Liver (tissue), 9 donors: Measurements from ENCODE around the gene CHN1. TPM values are rescaled to one million over a fixed set of nuclear protein-coding genes. Genes with fewer than 3 reads are reported as not detected.

ENCODE experiments used
- DNase-seq: peaks from one replicate; pipeline ENCODE4 v3.0.0-alpha.2; 2017; ENCODE audit warnings: low spot score
- H3K27ac ChIP-seq, 2 donors: one replicate each; pipeline ENCODE4 v1.7.0; 2013; ENCODE audit warnings: inconsistent platforms in 2 of 2, low read length in 2 of 2, control low read depth in 1 of 2, low read depth in 1 of 2, mild to moderate bottlenecking in 1 of 2
- H3K27me3 ChIP-seq, 4 donors: one replicate each; pipeline versions ENCODE4 v1.6.1 to v1.7.0; 2013; ENCODE audit warnings: low read length in 3 of 4, inconsistent platforms in 1 of 4, mild to moderate bottlenecking in 1 of 4, moderate library complexity in 1 of 4; ENCODE audit not compliant: control insufficient read depth in 4 of 4, insufficient read depth in 4 of 4
- H3K36me3 ChIP-seq, 4 donors: one replicate each; pipeline versions ENCODE4 v1.6.1 to v1.7.0; 2013; ENCODE audit warnings: low read length in 3 of 4, mild to moderate bottlenecking in 3 of 4, low read depth in 1 of 4, moderate library complexity in 1 of 4; ENCODE audit not compliant: control insufficient read depth in 4 of 4, insufficient read depth in 3 of 4
- H3K4me1 ChIP-seq, 4 donors: one replicate each; pipeline versions ENCODE4 v1.6.1 to v1.7.0; 2013; ENCODE audit warnings: low read length in 3 of 4, mild to moderate bottlenecking in 3 of 4, moderate library complexity in 1 of 4; ENCODE audit not compliant: control insufficient read depth in 4 of 4, insufficient read depth in 4 of 4
- H3K4me3 ChIP-seq, 3 donors: one replicate each; pipeline versions ENCODE4 v1.6.1 to v1.7.0; 2013; ENCODE audit warnings: low read length in 3 of 3, control low read depth in 1 of 3, low read depth in 1 of 3, mild to moderate bottlenecking in 1 of 3
- H3K9ac ChIP-seq, 2 donors: one replicate each; pipeline ENCODE4 v1.7.0; 2013; ENCODE audit warnings: low read length in 2 of 2, mild to moderate bottlenecking in 2 of 2, moderate library complexity in 2 of 2, control low read depth in 1 of 2, low read depth in 1 of 2
- H3K9me3 ChIP-seq, 4 donors: one replicate each; pipeline versions ENCODE4 v1.6.1 to v1.7.0; 2013; ENCODE audit warnings: low read length in 3 of 4; ENCODE audit not compliant: control insufficient read depth in 4 of 4
- EGR1 ChIP-seq, 2 donors: IDR thresholded peaks; 2 replicates each; pipeline ENCODE4 v1.6.1; 2016 to 2018; ENCODE audit warnings: antibody characterized with exemption in 2 of 2, low read depth in 2 of 2
- FOXA1 ChIP-seq: IDR thresholded peaks from 2 replicates; pipeline ENCODE4 v1.6.1; 2016; ENCODE audit warnings: antibody characterized with exemption
- FOXA2 ChIP-seq: IDR thresholded peaks from 2 replicates; pipeline ENCODE4 v1.6.1; 2016; ENCODE audit warnings: antibody characterized with exemption
- GABPA ChIP-seq, 2 donors: IDR thresholded peaks in 1 of 2; conservative IDR thresholded peaks in 1 of 2; 2 replicates each; pipeline ENCODE4 v1.6.1; 2016; ENCODE audit warnings: antibody characterized with exemption in 2 of 2, mild to moderate bottlenecking in 1 of 2, moderate library complexity in 1 of 2
- HNF4A ChIP-seq, 2 donors: conservative IDR thresholded peaks; 2 replicates each; pipeline ENCODE4 v1.6.1; 2016; ENCODE audit warnings: antibody characterized with exemption in 2 of 2, mild to moderate bottlenecking in 2 of 2
- HNF4G ChIP-seq: IDR thresholded peaks from 2 replicates; pipeline ENCODE4 v1.6.1; 2016; ENCODE audit warnings: antibody characterized with exemption
- JUND ChIP-seq, 2 donors: IDR thresholded peaks; 2 replicates each; pipeline ENCODE4 v1.6.1; 2016; ENCODE audit warnings: antibody characterized with exemption in 2 of 2
- NR2F2 ChIP-seq: IDR thresholded peaks from 2 replicates; pipeline ENCODE4 v1.6.1; 2016; ENCODE audit warnings: antibody characterized with exemption
- RAD21 ChIP-seq, 2 donors: IDR thresholded peaks; 2 replicates each; pipeline ENCODE4 v1.6.1; 2016; ENCODE audit warnings: antibody characterized with exemption in 2 of 2, mild to moderate bottlenecking in 2 of 2
- RXRA ChIP-seq, 2 donors: IDR thresholded peaks; 2 replicates each; pipeline ENCODE4 v1.6.1; 2017 to 2018; ENCODE audit warnings: antibody characterized with exemption in 2 of 2, mild to moderate bottlenecking in 1 of 2
- SP1 ChIP-seq: IDR thresholded peaks from 2 replicates; pipeline ENCODE4 v1.6.1; 2018; ENCODE audit warnings: antibody characterized with exemption, mild to moderate bottlenecking
- TAF1 ChIP-seq: conservative IDR thresholded peaks from 2 replicates; pipeline ENCODE4 v1.6.1; 2016; ENCODE audit warnings: antibody characterized with exemption, mild to moderate bottlenecking
- YY1 ChIP-seq: IDR thresholded peaks from 2 replicates; pipeline ENCODE4 v1.6.1; 2016; ENCODE audit warnings: antibody characterized with exemption, mild to moderate bottlenecking
- WGBS: extraction: QIAGEN DNeasy Blood & Tissue Kit; methylation state at CpG from one replicate; pipeline ENCODE4 v1.1.7; 2013; 5-methylcytosine and 5-hydroxymethylcytosine counted together
- polyA plus RNA-seq, 2 donors: library from polyadenylated mRNA; stranded (reverse) in 1 of 2; unstranded in 1 of 2; fragments of 200-250 nt in 1 of 2; fragments of >200 nt in 1 of 2; fragmentation: Nextera tagmentation in 1 of 2; extraction: Ambion mirVana in 1 of 2; gene quantifications; one replicate each; pipeline versions ENCODE4 v1.2.1 to v1.2.3, GENCODE V29; 2013 to 2015
- total RNA-seq, 2 donors: library from RNA; depleted of rRNA; stranded (reverse); fragments of >200 nt; gene quantifications; one replicate each; pipeline ENCODE4 v1.2.3, GENCODE V29; 2014
- TF ChIP-seq, protein P1 (sequence below): fragments of 150-350 bp; IDR thresholded peaks from 2 replicates; pipeline ENCODE4 v1.5.1; 2017; ENCODE audit warnings: improper control_type of control experiment, low read depth, low read length; ENCODE audit not compliant: missing input control
- TF ChIP-seq, protein P2 (sequence below): IDR thresholded peaks from 2 replicates; pipeline ENCODE4 v1.6.1; 2016; ENCODE audit warnings: antibody characterized with exemption, mild to moderate bottlenecking
- TF ChIP-seq, protein P3 (sequence below): IDR thresholded peaks from 2 replicates; pipeline ENCODE4 v1.6.1; 2016; ENCODE audit warnings: antibody characterized with exemption
- TF ChIP-seq, protein P4 (sequence below): IDR thresholded peaks from 2 replicates; pipeline ENCODE4 v1.6.1; 2016; ENCODE audit warnings: antibody characterized with exemption
- TF ChIP-seq, protein P5 (sequence below): IDR thresholded peaks from 2 replicates; pipeline ENCODE4 v1.6.1; 2016; ENCODE audit warnings: antibody characterized with exemption
- donor health status: healthy.
- donor health status: healthy.
- donor health status: healthy.
- donor health status: healthy.
- donor health status: healthy.

CHN1 gene
- total and polyA plus RNA-seq, 4 donors: 0.66 to 1.6 (median 1.1) TPM

DNA sequence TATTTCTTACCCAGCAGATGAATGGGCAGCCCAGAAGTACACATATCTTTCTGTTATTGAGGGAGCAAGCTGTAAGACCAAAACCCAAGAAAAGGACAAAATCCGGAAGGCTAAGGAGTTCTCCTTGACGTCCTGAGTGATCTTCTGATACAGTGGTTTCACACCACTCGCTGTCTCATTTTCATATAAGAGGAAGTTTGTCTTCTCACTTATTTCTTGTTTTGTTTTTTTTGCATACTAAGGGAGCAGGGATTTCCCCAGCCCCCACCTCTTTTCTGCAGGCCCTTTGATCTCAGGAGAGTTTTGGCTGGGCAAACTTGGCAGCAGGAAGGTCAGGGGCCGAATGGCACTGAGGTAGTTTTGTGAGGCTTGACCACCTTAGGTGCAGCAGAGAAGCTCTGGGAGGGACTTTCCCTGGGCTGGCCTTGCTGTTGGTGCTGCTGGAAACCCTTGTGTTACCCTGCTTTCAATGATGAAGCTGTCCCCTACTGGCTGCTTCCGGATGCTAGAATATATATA is 254.2 kb downstream of the CHN1 start (continued):
- TF ChIP-seq JUND (IDR thresholded peaks at IDR 0.05): no peak

DNA sequence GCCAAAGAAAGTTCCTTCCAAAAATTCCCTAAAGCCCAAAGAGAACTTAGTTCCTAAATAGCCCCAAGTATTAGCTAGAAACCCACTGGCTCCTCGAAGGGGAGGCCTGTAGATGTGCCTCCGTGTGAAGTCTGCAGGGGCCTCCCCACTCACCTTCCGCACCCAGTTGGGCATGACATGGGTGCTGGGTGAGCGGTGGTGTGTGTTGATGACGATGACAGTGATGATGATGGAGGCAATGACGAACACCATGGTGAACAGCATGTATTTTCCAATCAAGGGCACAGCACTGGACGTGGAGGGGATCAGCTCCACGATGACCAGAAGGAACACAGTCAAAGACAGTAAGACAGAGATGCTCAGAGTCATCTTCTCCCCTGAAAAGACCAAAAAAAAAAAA is 255.4 kb downstream of the CHN1 start:
- WGBS: 78% methylated on average over 8 of the region's 8 CpGs
- Histone ChIP-seq H3K36me3 (no peaks in the 10 kb centered on the region), H3K27ac (no peak overlapping the region), H3K9me3 (no peaks in the 10 kb centered on the region), H3K4me1 (no peaks in the 10 kb centered on the region), H3K9ac (no peak overlapping the region), H3K27me3 (no peaks in the 10 kb centered on the region), H3K4me3 (no peak overlapping the region)
- no peak for DNase-seq
- TF ChIP-seq, protein P1, sequence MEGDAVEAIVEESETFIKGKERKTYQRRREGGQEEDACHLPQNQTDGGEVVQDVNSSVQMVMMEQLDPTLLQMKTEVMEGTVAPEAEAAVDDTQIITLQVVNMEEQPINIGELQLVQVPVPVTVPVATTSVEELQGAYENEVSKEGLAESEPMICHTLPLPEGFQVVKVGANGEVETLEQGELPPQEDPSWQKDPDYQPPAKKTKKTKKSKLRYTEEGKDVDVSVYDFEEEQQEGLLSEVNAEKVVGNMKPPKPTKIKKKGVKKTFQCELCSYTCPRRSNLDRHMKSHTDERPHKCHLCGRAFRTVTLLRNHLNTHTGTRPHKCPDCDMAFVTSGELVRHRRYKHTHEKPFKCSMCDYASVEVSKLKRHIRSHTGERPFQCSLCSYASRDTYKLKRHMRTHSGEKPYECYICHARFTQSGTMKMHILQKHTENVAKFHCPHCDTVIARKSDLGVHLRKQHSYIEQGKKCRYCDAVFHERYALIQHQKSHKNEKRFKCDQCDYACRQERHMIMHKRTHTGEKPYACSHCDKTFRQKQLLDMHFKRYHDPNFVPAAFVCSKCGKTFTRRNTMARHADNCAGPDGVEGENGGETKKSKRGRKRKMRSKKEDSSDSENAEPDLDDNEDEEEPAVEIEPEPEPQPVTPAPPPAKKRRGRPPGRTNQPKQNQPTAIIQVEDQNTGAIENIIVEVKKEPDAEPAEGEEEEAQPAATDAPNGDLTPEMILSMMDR: no peak
- TF ChIP-seq, protein P2, sequence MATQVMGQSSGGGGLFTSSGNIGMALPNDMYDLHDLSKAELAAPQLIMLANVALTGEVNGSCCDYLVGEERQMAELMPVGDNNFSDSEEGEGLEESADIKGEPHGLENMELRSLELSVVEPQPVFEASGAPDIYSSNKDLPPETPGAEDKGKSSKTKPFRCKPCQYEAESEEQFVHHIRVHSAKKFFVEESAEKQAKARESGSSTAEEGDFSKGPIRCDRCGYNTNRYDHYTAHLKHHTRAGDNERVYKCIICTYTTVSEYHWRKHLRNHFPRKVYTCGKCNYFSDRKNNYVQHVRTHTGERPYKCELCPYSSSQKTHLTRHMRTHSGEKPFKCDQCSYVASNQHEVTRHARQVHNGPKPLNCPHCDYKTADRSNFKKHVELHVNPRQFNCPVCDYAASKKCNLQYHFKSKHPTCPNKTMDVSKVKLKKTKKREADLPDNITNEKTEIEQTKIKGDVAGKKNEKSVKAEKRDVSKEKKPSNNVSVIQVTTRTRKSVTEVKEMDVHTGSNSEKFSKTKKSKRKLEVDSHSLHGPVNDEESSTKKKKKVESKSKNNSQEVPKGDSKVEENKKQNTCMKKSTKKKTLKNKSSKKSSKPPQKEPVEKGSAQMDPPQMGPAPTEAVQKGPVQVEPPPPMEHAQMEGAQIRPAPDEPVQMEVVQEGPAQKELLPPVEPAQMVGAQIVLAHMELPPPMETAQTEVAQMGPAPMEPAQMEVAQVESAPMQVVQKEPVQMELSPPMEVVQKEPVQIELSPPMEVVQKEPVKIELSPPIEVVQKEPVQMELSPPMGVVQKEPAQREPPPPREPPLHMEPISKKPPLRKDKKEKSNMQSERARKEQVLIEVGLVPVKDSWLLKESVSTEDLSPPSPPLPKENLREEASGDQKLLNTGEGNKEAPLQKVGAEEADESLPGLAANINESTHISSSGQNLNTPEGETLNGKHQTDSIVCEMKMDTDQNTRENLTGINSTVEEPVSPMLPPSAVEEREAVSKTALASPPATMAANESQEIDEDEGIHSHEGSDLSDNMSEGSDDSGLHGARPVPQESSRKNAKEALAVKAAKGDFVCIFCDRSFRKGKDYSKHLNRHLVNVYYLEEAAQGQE: no peak
- TF ChIP-seq, protein P3, sequence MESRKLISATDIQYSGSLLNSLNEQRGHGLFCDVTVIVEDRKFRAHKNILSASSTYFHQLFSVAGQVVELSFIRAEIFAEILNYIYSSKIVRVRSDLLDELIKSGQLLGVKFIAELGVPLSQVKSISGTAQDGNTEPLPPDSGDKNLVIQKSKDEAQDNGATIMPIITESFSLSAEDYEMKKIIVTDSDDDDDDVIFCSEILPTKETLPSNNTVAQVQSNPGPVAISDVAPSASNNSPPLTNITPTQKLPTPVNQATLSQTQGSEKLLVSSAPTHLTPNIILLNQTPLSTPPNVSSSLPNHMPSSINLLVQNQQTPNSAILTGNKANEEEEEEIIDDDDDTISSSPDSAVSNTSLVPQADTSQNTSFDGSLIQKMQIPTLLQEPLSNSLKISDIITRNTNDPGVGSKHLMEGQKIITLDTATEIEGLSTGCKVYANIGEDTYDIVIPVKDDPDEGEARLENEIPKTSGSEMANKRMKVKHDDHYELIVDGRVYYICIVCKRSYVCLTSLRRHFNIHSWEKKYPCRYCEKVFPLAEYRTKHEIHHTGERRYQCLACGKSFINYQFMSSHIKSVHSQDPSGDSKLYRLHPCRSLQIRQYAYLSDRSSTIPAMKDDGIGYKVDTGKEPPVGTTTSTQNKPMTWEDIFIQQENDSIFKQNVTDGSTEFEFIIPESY: no peak
- TF ChIP-seq, protein P4, sequence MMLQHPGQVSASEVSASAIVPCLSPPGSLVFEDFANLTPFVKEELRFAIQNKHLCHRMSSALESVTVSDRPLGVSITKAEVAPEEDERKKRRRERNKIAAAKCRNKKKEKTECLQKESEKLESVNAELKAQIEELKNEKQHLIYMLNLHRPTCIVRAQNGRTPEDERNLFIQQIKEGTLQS: no peak
- no peak for TF ChIP-seq YY1
- no peak for TF ChIP-seq TAF1
- TF ChIP-seq FOXA2: no peak
- no peak for TF ChIP-seq HNF4G
- no peak for TF ChIP-seq FOXA1
- TF ChIP-seq, protein P5, sequence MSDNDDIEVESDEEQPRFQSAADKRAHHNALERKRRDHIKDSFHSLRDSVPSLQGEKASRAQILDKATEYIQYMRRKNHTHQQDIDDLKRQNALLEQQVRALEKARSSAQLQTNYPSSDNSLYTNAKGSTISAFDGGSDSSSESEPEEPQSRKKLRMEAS: no peak
- TF ChIP-seq HNF4A (conservative IDR thresholded peaks at IDR 0.05): no peak
- TF ChIP-seq NR2F2: no peak
- no peak for TF ChIP-seq JUND (IDR thresholded peaks at IDR 0.05)
- no peak for TF ChIP-seq GABPA (IDR thresholded peaks at IDR 0.05 in 1 of 2, conservative IDR thresholded peaks at IDR 0.05 in 1 of 2)
- no peak for TF ChIP-seq EGR1 (IDR thresholded peaks at IDR 0.05; ENCODE audit: low read depth in 2 of 2)
- no peak for TF ChIP-seq SP1
- no peak for TF ChIP-seq RXRA (IDR thresholded peaks at IDR 0.05)
- TF ChIP-seq RAD21 (IDR thresholded peaks at IDR 0.05): no peak
